HepG2 (cell line): Measurements from ENCODE around the gene PLAA. TPM values are rescaled to one million over a fixed set of nuclear protein-coding genes. Genes with fewer than 3 reads are reported as not detected.

Experiments
- ATF2 ChIP-seq: sonication (generic); formaldehyde crosslinking; IDR thresholded peaks from 2 replicates; pipeline ENCODE4 v1.4.0; 2020; ENCODE audit warnings: missing genetic modification reagents
- BATF2 ChIP-seq: sonication (generic); formaldehyde crosslinking; IDR thresholded peaks from 2 replicates; pipeline ENCODE4 v1.8.0; 2022; ENCODE audit warnings: mild to moderate bottlenecking, missing genetic modification reagents, moderate library complexity
- GLI4 ChIP-seq: sonication (generic); formaldehyde crosslinking; IDR thresholded peaks from 2 replicates; pipeline ENCODE4 v1.5.1; 2020; ENCODE audit warnings: missing genetic modification reagents, mild to moderate bottlenecking, moderate library complexity, borderline replicate concordance
- GLMP ChIP-seq: sonication (generic); formaldehyde crosslinking; IDR thresholded peaks from 2 replicates; pipeline ENCODE4 v1.9.0; 2021; ENCODE audit warnings: missing genetic modification reagents, mild to moderate bottlenecking, borderline replicate concordance
- JUNB ChIP-seq: sonication (generic); formaldehyde crosslinking; IDR thresholded peaks from 2 replicates; pipeline ENCODE4 v1.8.0; 2022; ENCODE audit warnings: missing genetic modification reagents, mild to moderate bottlenecking, borderline replicate concordance
- MED8 ChIP-seq: sonication (generic); formaldehyde crosslinking; IDR thresholded peaks from 2 replicates; pipeline ENCODE4 v1.8.1; 2023; ENCODE audit warnings: mild to moderate bottlenecking, missing genetic modification reagents; ENCODE audit not compliant: insufficient replicate concordance
- MYNN ChIP-seq: sonication (generic); formaldehyde crosslinking; IDR thresholded peaks from 2 replicates; pipeline ENCODE4 v1.4.0; 2020; ENCODE audit warnings: mild to moderate bottlenecking, low read depth, missing genetic modification reagents
- NR0B2 ChIP-seq: sonication (generic); formaldehyde crosslinking; IDR thresholded peaks from 2 replicates; pipeline ENCODE4 v1.4.0; 2020; ENCODE audit warnings: mild to moderate bottlenecking, missing genetic modification reagents
- NR3C1 ChIP-seq: sonication (generic); formaldehyde crosslinking; IDR thresholded peaks from 2 replicates; pipeline ENCODE4 v1.4.0; 2020; ENCODE audit warnings: missing genetic modification reagents
- ONECUT2 ChIP-seq: sonication (generic); formaldehyde crosslinking; IDR thresholded peaks from 2 replicates; pipeline ENCODE4 v1.4.0; 2020; ENCODE audit warnings: missing genetic modification reagents
- SMAD9 ChIP-seq: sonication (generic); formaldehyde crosslinking; IDR thresholded peaks from 2 replicates; pipeline ENCODE4 v1.5.1; 2020; ENCODE audit warnings: mild to moderate bottlenecking, missing genetic modification reagents
- SMARCE1 ChIP-seq: fragments of 450-650 bp; IDR thresholded peaks from 2 replicates; pipeline ENCODE4 v1.6.1; 2017; ENCODE audit warnings: borderline replicate concordance
- STAG1 ChIP-seq: sonication (generic); formaldehyde crosslinking; IDR thresholded peaks from 2 replicates; pipeline ENCODE4 v1.4.0; 2020; ENCODE audit warnings: missing genetic modification reagents
- THAP11 ChIP-seq: IDR thresholded peaks from 2 replicates; pipeline ENCODE4 v1.6.1; 2016; ENCODE audit warnings: missing biosample characterization, missing genetic modification reagents
- ZFP82 ChIP-seq: sonication (generic); formaldehyde crosslinking; IDR thresholded peaks from 2 replicates; pipeline ENCODE4 v1.5.1; 2020; ENCODE audit warnings: mild to moderate bottlenecking, missing genetic modification reagents, borderline replicate concordance
- ZNF17 ChIP-seq: sonication (generic); formaldehyde crosslinking; IDR thresholded peaks from 2 replicates; pipeline ENCODE4 v1.5.0; 2020; ENCODE audit warnings: mild to moderate bottlenecking, missing genetic modification reagents
- ZNF232 ChIP-seq: sonication (generic); formaldehyde crosslinking; IDR thresholded peaks from 2 replicates; pipeline ENCODE4 v1.4.0; 2020; ENCODE audit warnings: missing genetic modification reagents, borderline replicate concordance
- ZNF235 ChIP-seq: sonication (generic); formaldehyde crosslinking; IDR thresholded peaks from 2 replicates; pipeline ENCODE4 v1.8.1; 2023; ENCODE audit warnings: mild to moderate bottlenecking, missing genetic modification reagents, borderline replicate concordance
- ZNF24 ChIP-seq: fragments of 450-650 bp; IDR thresholded peaks from 2 replicates; pipeline ENCODE4 v1.6.1; 2017; ENCODE audit warnings: antibody characterized with exemption, mild to moderate bottlenecking
- ZNF430 ChIP-seq: sonication (generic); formaldehyde crosslinking; IDR thresholded peaks from 2 replicates; pipeline ENCODE4 v1.9.0; 2021; ENCODE audit warnings: mild to moderate bottlenecking, missing genetic modification reagents
- ZNF468 ChIP-seq: sonication (generic); formaldehyde crosslinking; IDR thresholded peaks from 2 replicates; pipeline ENCODE4 v1.8.0; 2022; ENCODE audit warnings: mild to moderate bottlenecking, moderate library complexity, missing genetic modification reagents
- ZNF556 ChIP-seq: sonication (generic); formaldehyde crosslinking; IDR thresholded peaks from 2 replicates; pipeline ENCODE4 v1.4.0; 2020; ENCODE audit warnings: mild to moderate bottlenecking, missing genetic modification reagents, borderline replicate concordance
- ZNF576 ChIP-seq: sonication (generic); formaldehyde crosslinking; IDR thresholded peaks from 2 replicates; pipeline ENCODE4 v1.4.0; 2020; ENCODE audit warnings: mild to moderate bottlenecking, missing genetic modification reagents
- polyA plus RNA-seq, 8 experiments: library from polyadenylated mRNA; depleted of rRNA in 3 of 8; stranded (reverse) in 7 of 8; unstranded in 1 of 8; fragments of >200 nt; fragmentation: Illumina TruSeq in 4 of 8; extraction: Trizol in 4 of 8; gene quantifications; 2 replicates each; pipeline versions ENCODE4 v1.2.1 to v1.2.3, GENCODE V29; 2011 to 2016; ENCODE audit warnings: low read depth in 4 of 8, missing spikeins in 1 of 8, mixed read lengths in 1 of 8; ENCODE audit not compliant: insufficient read depth in 1 of 8
- total RNA-seq, 5 experiments: library from RNA; depleted of rRNA; stranded (reverse); fragments of >200 nt; fragmentation: Illumina TruSeq; extraction: Trizol; gene quantifications; 2 replicates each; pipeline ENCODE4 v1.2.3, GENCODE V29; 2016; ENCODE audit warnings: low read depth in 1 of 5

The PLAA gene
- total and polyA plus RNA-seq, 2 of the 13 experiments (the other 11 are each of a cell fraction or from before 2014, with no cell fraction given) = 5.8 to 22.9 TPM

GRCh38 chr9:26892251-26893029 is 54.6 kb downstream of the PLAA start, which contains the start of gene CAAP1 (continued):
- TF ChIP-seq ATF2 (CRISPR knock-in tag) (peak; percentile 80), GLI4 (CRISPR knock-in tag) (peak; percentile 36; the same call in 1 of the 2 replicates), ZNF17 (CRISPR knock-in tag) (no peak), MYNN (CRISPR knock-in tag) (no peak), THAP11 (CRISPR knock-in tag) (peak; percentile 96), NR3C1 (CRISPR knock-in tag) (0 out of 2 replicates have a peak, but pooled peaks have one; percentile 46), SMAD9 (CRISPR knock-in tag) (no peak), ZNF576 (no peak), ZNF232 (CRISPR knock-in tag) (peak; percentile 53; the same call in 1 of the 2 replicates), ZNF235 (CRISPR knock-in tag) (no peak), GLMP (CRISPR knock-in tag) (no peak), ZNF556 (peak; percentile 70; the same call in 1 of the 2 replicates), ZNF24 (no peak), NR0B2 (CRISPR knock-in tag) (peak; percentile 91), STAG1 (CRISPR knock-in tag) (peak; percentile 32), ZNF430 (CRISPR knock-in tag) (peak; percentile 54; the same call in 1 of the 2 replicates), ZNF468 (CRISPR knock-in tag) (0 out of 2 replicates have a peak, but pooled peaks have one; percentile 62), ZFP82 (CRISPR knock-in tag) (peak; percentile 69; the same call in 1 of the 2 replicates), ONECUT2 (CRISPR knock-in tag) (peak; percentile 10; the same call in 1 of the 2 replicates), JUNB (CRISPR knock-in tag) (0 out of 2 replicates have a peak, but pooled peaks have one; percentile 15), MED8 (CRISPR knock-in tag) (peak; percentile 81), SMARCE1 (no peak), BATF2 (CRISPR knock-in tag) (peak; percentile 81; the same call in 1 of the 2 replicates)
